Testis (tissue), 5 donors: ENCODE measurements around the gene DDX31. TPM values are rescaled to one million over a fixed set of nuclear protein-coding genes. Genes with fewer than 3 reads are reported as not detected.
"Not testable (repeated sequence)": the region's sequence is repeated elsewhere in the genome, so short reads cannot be mapped to it uniquely, and the experiment has no call there.

ENCODE experiments used
- DNase-seq: peaks from one replicate; pipeline ENCODE4 v3.0.0-alpha.2; 2019
- H3K27ac ChIP-seq, 2 donors: fragments of 200-600 bp; sonication (generic); one replicate each; pipeline ENCODE4 v1.5.1; 2019
- H3K27me3 ChIP-seq: fragments of 200-600 bp; sonication (generic); one replicate; pipeline ENCODE4 v1.5.1; 2019
- H3K36me3 ChIP-seq: fragments of 200-600 bp; sonication (generic); one replicate; pipeline ENCODE4 v1.5.1; 2017; ENCODE audit warnings: low read depth; ENCODE audit errors: missing control alignments
- H3K4me1 ChIP-seq: fragments of 200-600 bp; sonication (generic); one replicate; pipeline ENCODE4 v1.5.1; 2019
- H3K4me3 ChIP-seq, 2 donors: fragments of 200-600 bp; sonication (generic); one replicate each; pipeline ENCODE4 v1.5.1; 2017 to 2019
- H3K9me3 ChIP-seq: fragments of 200-600 bp; sonication (generic); one replicate; pipeline ENCODE4 v1.5.1; 2017
- CTCF ChIP-seq, 3 experiments: fragments of 450-650 bp in 2 of 3; fragments of 200-600 bp in 1 of 3; sonication (generic) in 1 of 3; IDR thresholded peaks; one replicate each; pipeline ENCODE4 v1.5.1; 2016 to 2019; ENCODE audit warnings: antibody characterized with exemption in 3 of 3, mild to moderate bottlenecking in 2 of 3, moderate library complexity in 1 of 3
- POLR2A ChIP-seq: fragments of 450-650 bp; IDR thresholded peaks from one replicate; pipeline ENCODE4 v1.6.1; 2017; ENCODE audit warnings: antibody characterized with exemption, mild to moderate bottlenecking, moderate library complexity
- WGBS, 2 donors: methylation state at CpG; one replicate each; pipeline ENCODE4 v1.1.5; 2018; 5-methylcytosine and 5-hydroxymethylcytosine counted together
- intact Hi-C: fragments of 100-400 bp; cut with DNase I; formaldehyde crosslinking; loops from one replicate; pipeline ENCODE4 v1.15.1; 2023; ENCODE audit warnings: low total_unique reads
- long read RNA-seq, 2 donors: transcript quantifications; one replicate each; lab custom pipeline, GENCODE V29; 2026
- polyA plus RNA-seq: library from polyadenylated mRNA; stranded (reverse); fragments of 350-450 nt; fragmentation: Illumina TruSeq; extraction: RNeasy Lipid Tissue Mini Kit (QIAGEN cat#74804); gene quantifications from one replicate; pipeline ENCODE4 v1.2.3, GENCODE V29; 2014; ENCODE audit warnings: low read depth, low replicate concordance; ENCODE audit not compliant: insufficient read depth
- total RNA-seq, 2 donors: library from RNA; depleted of rRNA; stranded (reverse); fragments of >200 nt; gene quantifications; one replicate each; pipeline ENCODE4 v1.2.3, GENCODE V29; 2016

The DDX31 gene
- total RNA-seq = 10 to 100 TPM; 21.1 to 24.2 TPM
- polyA plus RNA-seq = 17.9 TPM
- long read RNA-seq, donor 1, partial matches to known transcripts = 62 of 63 reads
- long read RNA-seq, donor 1, other reads (novel, unspliced or antisense) = 0 of 63 reads
- long read RNA-seq, donor 2, partial matches to known transcripts = 0 of 1 reads
- long read RNA-seq, donor 2, other reads (novel, unspliced or antisense) = 0 of 1 reads

GRCh38 chr9:132669698-132670456 is at the start of gene DDX31:
Gene DDX31 (minus strand): TSS chr9:132669983. CDS start chr9:132669934, 49 bp downstream.
- H3K27ac ChIP-seq = peak within 1 kb of the TSS; percentile 91
- WGBS, 2 donors = 1% methylated on average over 19 to 51 of the region's 77 CpGs
- no peaks in the 10 kb centered on the region for H3K9me3 ChIP-seq
- no peaks in the 10 kb centered on the region for H3K36me3 ChIP-seq
- peaks cover 13% of the 10 kb centered on the region for H3K4me1 ChIP-seq
- H3K27me3 ChIP-seq = no peaks in the 10 kb centered on the region
- TF ChIP-seq CTCF (IDR thresholded peaks at IDR 0.05) (peak in 1 of 3 experiments; percentile 15), POLR2A (no peak)
- H3K4me3 ChIP-seq = peak within 1 kb of the TSS; percentile 69 to 90
- peak; percentile 90 for DNase-seq
- intact Hi-C loops = no loop called here

- DNase-seq, H3K36me3 ChIP-seq, H3K9me3 ChIP-seq, H3K4me3 ChIP-seq, H3K27me3 ChIP-seq, intact Hi-C loops, H3K27ac ChIP-seq, H3K4me1 ChIP-seq: not testable (repeated sequence)
- WGBS, 2 donors = 81 to 83% methylated on average over 8 of the region's 8 CpGs
Measured at GRCh38 chr9:132718381-132718928, 48.7 kb upstream of the DDX31 start.

- Histone ChIP-seq H3K9me3 (no peaks in the 10 kb centered on the region), H3K27me3 (no peaks in the 10 kb centered on the region), H3K4me1 (no peaks in the 10 kb centered on the region), H3K4me3 (no peak overlapping the region), H3K36me3 (no peaks in the 10 kb centered on the region), H3K27ac (no peak overlapping the region)
- WGBS, 2 donors = 64 to 66% methylated on average over 9 to 13 of the region's 13 CpGs
- intact Hi-C loops = no loop called here
- DNase-seq = no peak
- no peak for TF ChIP-seq POLR2A
- TF ChIP-seq CTCF (IDR thresholded peaks at IDR 0.05) = no peak
Measured at GRCh38 chr9:132717326-132717945, 47.7 kb upstream of the DDX31 start.

GRCh38 chr9:132716007-132716406 is 46.2 kb upstream of the DDX31 start:
- H3K36me3 ChIP-seq = no peaks in the 10 kb centered on the region
- no peaks in the 10 kb centered on the region for H3K27me3 ChIP-seq
- no peaks in the 10 kb centered on the region for H3K9me3 ChIP-seq
- no peak for TF ChIP-seq POLR2A
- WGBS, 2 donors = 86 to 92% methylated on average over 3 to 4 of the region's 4 CpGs
- intact Hi-C loops = no loop called here
- no peak for DNase-seq
- H3K4me3 ChIP-seq = no peak overlapping the region
- H3K4me1 ChIP-seq = no peaks in the 10 kb centered on the region
- H3K27ac ChIP-seq = no peak overlapping the region

GRCh38 chr9:132712753-132713152 is 43.0 kb upstream of the DDX31 start:
- intact Hi-C loops = no loop called here
- Histone ChIP-seq H3K27ac (no peak overlapping the region), H3K4me3 (no peak overlapping the region), H3K9me3 (no peaks in the 10 kb centered on the region), H3K27me3 (no peaks in the 10 kb centered on the region), H3K4me1 (no peaks in the 10 kb centered on the region), H3K36me3 (no peaks in the 10 kb centered on the region)
- DNase-seq = no peak
- 77 to 89% methylated on average over 5 of the region's 5 CpGs for WGBS, 2 donors
- no peak for TF ChIP-seq POLR2A
- TF ChIP-seq CTCF (IDR thresholded peaks at IDR 0.05) = no peak
